GM12873 (cell line): ENCODE data around the gene GALNT2.

Experiments
- CTCF ChIP-seq: IDR thresholded peaks from 2 replicates; pipeline ENCODE4 v1.5.1; 2012; ENCODE audit warnings: low read depth, mild to moderate bottlenecking, moderate library complexity, low read length, control low read depth; ENCODE audit not compliant: insufficient read depth; ENCODE audit errors: missing control alignments

Gene GALNT2

DNA sequence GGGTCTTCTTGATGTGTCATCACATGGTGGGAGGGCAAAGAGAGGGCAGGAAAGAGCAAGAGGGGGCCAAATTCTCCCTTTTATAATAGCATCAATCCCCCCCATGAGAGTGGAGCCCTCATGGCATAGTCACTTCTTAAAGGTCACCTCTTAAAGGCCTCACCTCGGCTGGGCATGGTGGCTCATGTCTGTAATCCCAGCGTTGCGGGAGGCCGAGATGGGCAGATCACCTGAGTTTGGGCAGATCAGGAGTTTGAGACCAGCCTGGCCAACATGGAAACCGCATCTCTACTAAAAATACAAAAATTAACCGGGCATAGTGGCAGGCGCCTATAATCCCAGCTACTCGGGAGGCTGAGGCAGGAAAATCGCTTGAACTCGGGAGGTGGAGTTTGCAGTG, 189.0 kb downstream of the GALNT2 start:
- no peak for TF ChIP-seq CTCF

DNA sequence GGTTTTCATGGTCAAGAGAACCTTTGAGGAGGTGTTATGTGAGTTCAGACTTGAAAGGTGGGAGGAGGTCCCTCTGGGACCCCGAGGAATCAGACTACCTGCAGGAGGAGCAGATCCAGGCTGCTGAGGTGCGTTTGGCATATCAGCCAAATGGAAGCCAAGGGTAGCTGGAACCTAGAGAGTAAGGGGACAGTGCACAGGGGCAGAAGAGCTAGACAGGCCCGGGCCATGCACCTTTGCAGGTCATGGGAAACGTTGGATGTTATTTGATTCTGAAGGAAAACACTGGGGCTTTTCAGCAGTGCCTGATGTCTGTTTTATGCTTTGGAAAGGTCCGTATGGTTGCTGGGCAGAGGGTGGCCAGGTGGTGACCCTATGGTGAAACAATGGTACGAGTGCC, 189.9 kb downstream of the GALNT2 start:
- TF ChIP-seq CTCF, result no peak

DNA sequence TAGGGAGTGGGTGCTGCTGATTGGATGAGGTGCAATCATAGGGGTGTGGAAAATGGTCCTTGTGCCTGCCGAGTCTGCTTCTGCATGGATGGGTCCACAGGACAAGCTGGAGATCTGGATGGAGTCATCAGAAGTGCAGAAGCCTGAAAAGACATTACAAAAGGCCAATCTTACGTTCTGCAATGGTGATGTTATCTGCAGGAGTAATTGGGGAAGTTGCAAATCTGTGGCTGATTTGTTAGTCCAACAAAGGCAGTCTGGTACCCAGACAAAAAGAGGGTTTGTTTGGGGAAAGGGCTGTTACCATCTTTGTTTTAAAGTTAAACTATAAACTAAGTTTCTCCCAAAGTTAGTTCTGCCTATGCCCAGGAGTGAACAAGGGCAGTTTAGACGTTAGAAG, 192.6 kb downstream of the GALNT2 start:
- TF ChIP-seq CTCF, result no peak

- TF ChIP-seq CTCF, result no peak
Observed at GRCh38 chr1:230260831-230261230, 193.8 kb downstream of the GALNT2 start.

DNA sequence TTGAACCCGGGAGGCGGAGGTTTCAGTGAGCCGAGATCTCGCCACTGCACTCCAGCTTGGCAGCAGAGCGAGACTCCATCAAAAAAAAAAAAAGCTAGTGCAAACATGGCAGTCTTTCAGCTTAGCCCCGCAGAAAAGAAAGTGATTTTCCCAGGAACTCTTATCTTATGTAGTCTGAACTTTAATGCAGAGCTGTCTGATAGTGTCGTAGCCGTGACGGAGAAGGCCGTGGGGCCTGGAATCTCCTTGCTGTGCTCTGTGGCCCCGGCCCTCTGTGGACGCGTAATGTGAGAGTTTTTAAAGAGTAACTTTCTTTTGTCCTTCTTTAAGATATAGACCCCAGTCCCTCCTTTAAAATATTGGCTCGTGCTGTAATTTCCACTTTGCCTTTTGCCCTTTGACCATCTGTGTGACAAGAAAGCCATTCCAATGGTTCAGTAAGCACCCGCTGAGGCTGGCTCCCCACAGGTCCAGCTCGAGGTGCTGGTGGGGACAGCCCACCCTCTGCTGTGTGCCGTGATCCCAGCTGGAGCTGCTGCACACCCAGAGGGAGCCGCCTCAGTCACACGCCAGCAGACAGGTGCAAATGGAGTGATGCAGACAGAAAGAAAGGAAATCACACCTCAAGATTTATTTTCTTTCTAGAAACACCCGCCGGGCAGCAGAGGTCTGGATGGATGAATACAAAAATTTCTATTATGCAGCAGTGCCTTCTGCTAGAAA, 195.1 kb downstream of the GALNT2 start:
- no peak for TF ChIP-seq CTCF

DNA sequence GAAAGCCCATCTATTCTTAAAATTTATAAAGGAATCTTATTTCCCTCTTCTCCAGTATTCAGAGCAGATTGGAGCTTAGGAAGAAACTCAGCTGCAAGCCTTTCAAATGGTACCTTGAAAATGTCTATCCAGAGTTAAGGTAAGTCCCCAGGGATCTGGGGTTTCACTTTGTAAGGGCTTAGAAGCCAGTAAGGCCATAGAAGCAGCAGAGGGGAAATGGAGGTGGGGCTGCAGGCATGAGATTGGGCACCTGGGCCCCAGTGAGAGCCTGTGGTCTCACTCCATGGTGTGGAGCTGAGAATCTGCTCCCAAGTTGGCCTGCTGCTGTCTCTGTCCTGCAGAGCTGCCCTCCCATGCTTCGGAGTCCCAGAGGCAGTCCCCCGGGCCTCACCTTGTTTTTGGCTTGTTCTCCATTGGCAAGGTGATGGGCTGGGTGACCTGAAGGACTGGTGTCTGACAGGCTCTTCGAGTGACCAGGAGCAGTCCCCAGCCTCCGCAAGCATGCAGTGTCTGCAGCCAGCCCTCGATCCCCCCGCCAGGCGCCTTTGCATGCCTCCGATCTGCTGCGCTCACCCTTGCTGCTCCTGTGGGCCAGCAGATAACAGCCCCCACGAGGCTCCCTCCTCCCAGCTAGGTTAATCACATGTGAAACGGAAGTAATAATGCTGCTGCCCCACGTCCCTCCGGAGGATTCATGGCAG, 196.0 kb downstream of the GALNT2 start:
- TF ChIP-seq CTCF, result no peak

GRCh38 chr1:230263568-230264195, 196.6 kb downstream of the GALNT2 start:
- no peak for TF ChIP-seq CTCF
